IMR-90 (cell line): ENCODE data around the gene MED26. TPM values are rescaled to one million over a fixed set of nuclear protein-coding genes. Genes with fewer than 3 reads are reported as not detected.

Experiments used
- ATAC-seq: fragments of 200-7000 bp; cut with Tn5 transposase; 2 replicates; pipeline ENCODE4 v1.9.1; 2020; ENCODE audit warnings: low read depth, mild to moderate bottlenecking, moderate library complexity
- BruUV-seq: library from RNA; stranded (reverse); fragments of 400-500 nt; replicated peaks from 2 replicates; lab custom pipeline; 2021; lab: Mats Ljungman, UMichigan
- CTCF ChIA-PET: fragments of 300-600 bp; formaldehyde crosslinking; extraction: SDS; loops from one replicate; lab custom pipeline; 2021; ENCODE audit warnings: antibody characterized with exemption; lab: Yijun Ruan, JAX
- POLR2A ChIA-PET: fragments of 300-600 bp; sonication (Branson Sonifier 250); formaldehyde crosslinking; loops from one replicate; lab custom pipeline; 2022; ENCODE audit warnings: antibody characterized with exemption; ENCODE audit not compliant: unreplicated experiment; lab: Charles Lee
- DNase-seq: peaks from one replicate; pipeline ENCODE4 v3.0.0; 2013
- H2AFZ ChIP-seq: replicated peaks from 2 replicates; pipeline ENCODE3; 2013; ENCODE audit warnings: low read length, mild to moderate bottlenecking; ENCODE audit not compliant: poor library complexity
- H2AK5ac ChIP-seq: 2 replicates; pipeline ENCODE4 v1.6.1; 2013; ENCODE audit warnings: low read depth, low read length, inconsistent platforms
- H2AK9ac ChIP-seq: replicated peaks from 2 replicates; pipeline ENCODE3; 2013; ENCODE audit warnings: mild to moderate bottlenecking, low read depth, low read length, moderate library complexity; ENCODE audit not compliant: poor library complexity
- H2BK120ac ChIP-seq: 2 replicates; pipeline ENCODE4 v1.6.1; 2013; ENCODE audit warnings: low read depth, low read length, inconsistent platforms
- H2BK15ac ChIP-seq: 3 replicates; pipeline ENCODE4 v1.6.1; 2013; ENCODE audit warnings: low read depth, low read length, inconsistent platforms
- H2BK20ac ChIP-seq: 2 replicates; pipeline ENCODE4 v1.6.1; 2013; ENCODE audit warnings: low read depth, mild to moderate bottlenecking, inconsistent platforms, low read length, moderate library complexity
- H2BK5ac ChIP-seq: 2 replicates; pipeline ENCODE4 v1.6.1; 2013; ENCODE audit warnings: mild to moderate bottlenecking, low read depth, low read length, inconsistent platforms; ENCODE audit not compliant: poor library complexity, severe bottlenecking
- H3K14ac ChIP-seq: replicated peaks from 2 replicates; pipeline ENCODE4 v1.6.1; 2013; ENCODE audit warnings: low read depth, low read length, inconsistent platforms
- H3K18ac ChIP-seq: 2 replicates; pipeline ENCODE4 v1.6.1; 2013; ENCODE audit warnings: low read depth, low read length, control low read depth
- H3K23ac ChIP-seq: 2 replicates; pipeline ENCODE4 v1.6.1; 2013; ENCODE audit warnings: low read depth, low read length, inconsistent platforms
- H3K27ac ChIP-seq: 2 replicates; pipeline ENCODE4 v1.5.1; 2013; ENCODE audit warnings: mild to moderate bottlenecking, control low read depth, low read length; ENCODE audit not compliant: insufficient read depth
- H3K27me3 ChIP-seq: 2 replicates; pipeline ENCODE4 v1.6.1; 2013; ENCODE audit warnings: low read length; ENCODE audit not compliant: control insufficient read depth, insufficient read depth
- H3K36me3 ChIP-seq: 2 replicates; pipeline ENCODE4 v1.6.1; 2013; ENCODE audit warnings: low read length, mixed read lengths; ENCODE audit not compliant: control insufficient read depth, insufficient read depth
- H3K4ac ChIP-seq: 2 replicates; pipeline ENCODE4 v1.6.1; 2013; ENCODE audit warnings: low read depth, low read length, inconsistent platforms
- H3K4me1 ChIP-seq: 2 replicates; pipeline ENCODE4 v1.6.1; 2013; ENCODE audit warnings: low read length, mixed read lengths; ENCODE audit not compliant: control insufficient read depth, insufficient read depth
- H3K4me2 ChIP-seq: 2 replicates; pipeline ENCODE4 v1.6.1; 2013; ENCODE audit warnings: low read depth, mild to moderate bottlenecking, control low read depth, low read length, moderate library complexity
- H3K4me3 ChIP-seq: 2 replicates; pipeline ENCODE4 v1.5.1; 2013; ENCODE audit warnings: low read depth, mild to moderate bottlenecking, control low read depth, low read length, moderate library complexity; ENCODE audit not compliant: insufficient read depth
- H3K56ac ChIP-seq: 2 replicates; pipeline ENCODE4 v1.6.1; 2013; ENCODE audit warnings: low read length, inconsistent platforms; ENCODE audit not compliant: insufficient read depth; ENCODE audit errors: extremely low read depth
- H3K79me1 ChIP-seq, 2 experiments: 2 replicates each; pipeline ENCODE4 v1.6.1; 2013; ENCODE audit warnings: low read length in 2 of 2, inconsistent platforms in 1 of 2, low read depth in 1 of 2
- H3K9ac ChIP-seq: 2 replicates; pipeline ENCODE4 v1.6.1; 2013; ENCODE audit warnings: low read depth, low read length, control low read depth
- H3K9me1 ChIP-seq: 2 replicates; pipeline ENCODE4 v1.6.1; 2013; ENCODE audit warnings: low read length, inconsistent platforms; ENCODE audit not compliant: insufficient read depth
- H3K9me3 ChIP-seq: 2 replicates; pipeline ENCODE4 v1.6.1; 2013; ENCODE audit warnings: low read length; ENCODE audit not compliant: control insufficient read depth, insufficient read depth
- H4K20me1 ChIP-seq: 2 replicates; pipeline ENCODE4 v1.6.1; 2013; ENCODE audit warnings: low read length, inconsistent platforms; ENCODE audit not compliant: insufficient read depth
- H4K5ac ChIP-seq: 2 replicates; pipeline ENCODE4 v1.6.1; 2013; ENCODE audit warnings: mild to moderate bottlenecking, low read depth, low read length, control low read depth
- H4K8ac ChIP-seq, 2 experiments: 2 replicates each; pipeline ENCODE4 v1.6.1; 2013; ENCODE audit warnings: low read depth in 2 of 2, low read length in 2 of 2, control low read depth in 1 of 2, inconsistent platforms in 1 of 2
- H4K91ac ChIP-seq: 2 replicates; pipeline ENCODE4 v1.6.1; 2013; ENCODE audit warnings: low read depth, low read length, inconsistent platforms; ENCODE audit not compliant: insufficient read depth
- CEBPB ChIP-seq: IDR thresholded peaks from 2 replicates; pipeline ENCODE4 v1.6.1; 2012; ENCODE audit warnings: low read depth, low read length, improper control_type of control experiment
- MAZ ChIP-seq: IDR thresholded peaks from 2 replicates; pipeline ENCODE4 v1.6.1; 2012; ENCODE audit warnings: low read depth, mild to moderate bottlenecking, low read length, improper control_type of control experiment, moderate library complexity, borderline replicate concordance
- MXI1 ChIP-seq: IDR thresholded peaks from 2 replicates; pipeline ENCODE4 v1.6.1; 2012; ENCODE audit warnings: low read depth, mild to moderate bottlenecking, low read length, moderate library complexity, borderline replicate concordance
- NFE2L2 ChIP-seq: fragments of 150-350 bp; IDR thresholded peaks from 2 replicates; pipeline ENCODE4 v1.6.1; 2016; ENCODE audit warnings: low read depth, mild to moderate bottlenecking, low read length
- RAD21 ChIP-seq: IDR thresholded peaks from 2 replicates; pipeline ENCODE4 v1.6.1; 2012; ENCODE audit warnings: low read length, improper control_type of control experiment
- RCOR1 ChIP-seq: IDR thresholded peaks from 2 replicates; pipeline ENCODE4 v1.6.1; 2012; ENCODE audit warnings: mild to moderate bottlenecking, low read length, improper control_type of control experiment; ENCODE audit not compliant: insufficient replicate concordance
- SMC3 ChIP-seq: fragments of 150-350 bp; IDR thresholded peaks from 2 replicates; pipeline ENCODE4 v1.6.1; 2016; ENCODE audit warnings: low read depth, mild to moderate bottlenecking, antibody characterized with exemption, low read length, moderate library complexity
- WGBS, 2 experiments: methylation state at CpG; one replicate each; pipeline versions ENCODE4 v1.1.5 to v1.1.7; 2013; ENCODE audit warnings: missing lambda C conversion rate in 2 of 2; ENCODE audit not compliant: insufficient read length in 1 of 2; ENCODE audit errors: extremely low coverage in 2 of 2; 5-methylcytosine and 5-hydroxymethylcytosine counted together
- dilution Hi-C: fragments of 300-500 bp; cut with HindIII; formaldehyde crosslinking; loops from one replicate; pipeline ENCODE4 v1.14.3; 2018; ENCODE audit warnings: low sequenced_read_pairs; ENCODE audit not compliant: unreplicated experiment
- in situ Hi-C: fragments of 300-500 bp; cut with MboI; formaldehyde crosslinking; loops from 3 replicates; pipeline ENCODE4 v1.14.3; 2019; ENCODE audit warnings: low sequenced_read_pairs, inconsistent platforms, mixed read lengths
- intact Hi-C: fragments of 100-400 bp; cut with micrococcal nuclease; formaldehyde crosslinking; loops from 2 replicates; pipeline ENCODE4 v1.10.0; 2022
- polyA plus RNA-seq, 3 experiments: library from polyadenylated mRNA; depleted of rRNA; stranded (reverse); fragments of >200 nt; gene quantifications; 2 replicates each; pipeline ENCODE4 v1.2.3, GENCODE V29; 2012; ENCODE audit warnings: low replicate concordance in 1 of 3
- total RNA-seq: library from RNA; depleted of rRNA; stranded (reverse); fragments of >200 nt; gene quantifications from 2 replicates; pipeline ENCODE4 v1.2.3, GENCODE V29; 2012
- TF ChIP-seq, protein P1 (sequence below): fragments of 150-350 bp; IDR thresholded peaks from 2 replicates; pipeline ENCODE4 v1.6.1; 2016; ENCODE audit warnings: low read depth, mild to moderate bottlenecking, low read length, moderate library complexity, borderline replicate concordance
- TF ChIP-seq, protein P2 (sequence below): conservative IDR thresholded peaks from 2 replicates; pipeline ENCODE4 v1.5.1; 2012; ENCODE audit warnings: mild to moderate bottlenecking, low read depth, low read length, improper control_type of control experiment

The MED26 gene
- total and polyA plus RNA-seq, 2 of the 4 experiments (the other 2 are of a cell fraction) = 2.0 to 4.0 TPM

DNA sequence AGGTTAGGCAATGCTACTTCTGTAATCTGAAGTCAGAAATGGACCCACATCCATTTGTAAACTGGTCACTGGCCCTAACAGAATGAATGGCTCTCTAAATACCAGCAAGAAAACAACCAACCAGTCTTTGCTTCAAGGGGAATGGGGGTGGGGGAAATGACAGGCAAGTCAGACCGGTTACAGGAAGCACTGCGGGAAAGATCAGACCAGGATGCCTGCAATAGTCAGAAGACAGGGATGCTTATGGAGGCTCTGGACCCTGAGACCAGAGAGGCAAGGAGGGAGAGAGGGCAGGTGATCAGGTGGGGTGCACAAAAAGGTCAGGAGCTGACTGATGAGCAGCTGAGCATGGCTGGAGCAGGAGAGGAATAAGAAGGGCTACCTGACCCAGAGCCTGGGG, 13.1 kb downstream of the MED26 start:
- H4K20me1 ChIP-seq = peaks cover 94% of the 10 kb centered on the region
- ChIA-PET POLR2A (no interaction called here), CTCF (no interaction called here)
- no peak overlapping the region for H3K4me2 ChIP-seq
- DNase-seq = no peak
- no peak overlapping the region for H2AFZ ChIP-seq
- no peak overlapping the region for H2BK15ac ChIP-seq
- no peak overlapping the region for H2AK5ac ChIP-seq
- dilution Hi-C loops = no loop called here
- no peaks in the 10 kb centered on the region for H3K9me3 ChIP-seq
- no peak overlapping the region for H4K5ac ChIP-seq
- no peak; the same call in 1 of the 2 replicates for ATAC-seq
- H3K27ac ChIP-seq = no peak overlapping the region
- 80% methylated on average over 1 of the region's 2 CpGs; no CpG with 5 or more reads in 1 of the 2 experiments for WGBS, 2 experiments
- no peak overlapping the region for H2BK20ac ChIP-seq
- no peak overlapping the region for H2BK120ac ChIP-seq
- peaks cover 36 to 94% of the 10 kb centered on the region in 2 experiments for H3K79me1 ChIP-seq
- no peak overlapping the region for H3K14ac ChIP-seq
- in situ Hi-C loops = no loop called here
- no TSS peak for BruUV-seq
- TF ChIP-seq, protein P1, sequence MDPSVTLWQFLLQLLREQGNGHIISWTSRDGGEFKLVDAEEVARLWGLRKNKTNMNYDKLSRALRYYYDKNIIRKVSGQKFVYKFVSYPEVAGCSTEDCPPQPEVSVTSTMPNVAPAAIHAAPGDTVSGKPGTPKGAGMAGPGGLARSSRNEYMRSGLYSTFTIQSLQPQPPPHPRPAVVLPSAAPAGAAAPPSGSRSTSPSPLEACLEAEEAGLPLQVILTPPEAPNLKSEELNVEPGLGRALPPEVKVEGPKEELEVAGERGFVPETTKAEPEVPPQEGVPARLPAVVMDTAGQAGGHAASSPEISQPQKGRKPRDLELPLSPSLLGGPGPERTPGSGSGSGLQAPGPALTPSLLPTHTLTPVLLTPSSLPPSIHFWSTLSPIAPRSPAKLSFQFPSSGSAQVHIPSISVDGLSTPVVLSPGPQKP = no peak
- TF ChIP-seq, protein P2, sequence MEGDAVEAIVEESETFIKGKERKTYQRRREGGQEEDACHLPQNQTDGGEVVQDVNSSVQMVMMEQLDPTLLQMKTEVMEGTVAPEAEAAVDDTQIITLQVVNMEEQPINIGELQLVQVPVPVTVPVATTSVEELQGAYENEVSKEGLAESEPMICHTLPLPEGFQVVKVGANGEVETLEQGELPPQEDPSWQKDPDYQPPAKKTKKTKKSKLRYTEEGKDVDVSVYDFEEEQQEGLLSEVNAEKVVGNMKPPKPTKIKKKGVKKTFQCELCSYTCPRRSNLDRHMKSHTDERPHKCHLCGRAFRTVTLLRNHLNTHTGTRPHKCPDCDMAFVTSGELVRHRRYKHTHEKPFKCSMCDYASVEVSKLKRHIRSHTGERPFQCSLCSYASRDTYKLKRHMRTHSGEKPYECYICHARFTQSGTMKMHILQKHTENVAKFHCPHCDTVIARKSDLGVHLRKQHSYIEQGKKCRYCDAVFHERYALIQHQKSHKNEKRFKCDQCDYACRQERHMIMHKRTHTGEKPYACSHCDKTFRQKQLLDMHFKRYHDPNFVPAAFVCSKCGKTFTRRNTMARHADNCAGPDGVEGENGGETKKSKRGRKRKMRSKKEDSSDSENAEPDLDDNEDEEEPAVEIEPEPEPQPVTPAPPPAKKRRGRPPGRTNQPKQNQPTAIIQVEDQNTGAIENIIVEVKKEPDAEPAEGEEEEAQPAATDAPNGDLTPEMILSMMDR = no peak
- TF ChIP-seq MXI1 (no peak), MAZ (no peak), SMC3 (no peak), CEBPB (no peak), RCOR1 (no peak), NFE2L2 (no peak), RAD21 (no peak)
- no peak overlapping the region for H4K8ac ChIP-seq
- no peak overlapping the region for H3K4ac ChIP-seq
- peaks cover 6% of the 10 kb centered on the region; the same call in 1 of the 2 replicates for H3K4me1 ChIP-seq
- H3K18ac ChIP-seq = no peak overlapping the region
- no peak overlapping the region for H2AK9ac ChIP-seq
- intact Hi-C loops = no loop called here
- no peak overlapping the region for H3K56ac ChIP-seq
- no peak overlapping the region for H3K4me3 ChIP-seq
- H3K9me1 ChIP-seq = peaks cover 63% of the 10 kb centered on the region
- H4K91ac ChIP-seq = no peak overlapping the region
- H3K27me3 ChIP-seq = no peaks in the 10 kb centered on the region
- H3K23ac ChIP-seq = no peak overlapping the region
- no peak overlapping the region for H3K9ac ChIP-seq
- no peak overlapping the region for H2BK5ac ChIP-seq
- no peaks in the 10 kb centered on the region for H3K36me3 ChIP-seq
